ENCODE measurements around the gene GTF2IRD1.
A peak's percentile ranks its signal among the peaks of the same experiment; 100 is the strongest.
"Not testable (repeated sequence)": the region's sequence is repeated elsewhere in the genome, so short reads cannot be mapped to it uniquely, and the experiment has no call there.

The GTF2IRD1 gene

GRCh38 chr7:74512762-74513161, 59.1 kb downstream of the GTF2IRD1 start:
- DNase-seq (ENCODE audit: low read depth in 3 of 3): no peak

DNA sequence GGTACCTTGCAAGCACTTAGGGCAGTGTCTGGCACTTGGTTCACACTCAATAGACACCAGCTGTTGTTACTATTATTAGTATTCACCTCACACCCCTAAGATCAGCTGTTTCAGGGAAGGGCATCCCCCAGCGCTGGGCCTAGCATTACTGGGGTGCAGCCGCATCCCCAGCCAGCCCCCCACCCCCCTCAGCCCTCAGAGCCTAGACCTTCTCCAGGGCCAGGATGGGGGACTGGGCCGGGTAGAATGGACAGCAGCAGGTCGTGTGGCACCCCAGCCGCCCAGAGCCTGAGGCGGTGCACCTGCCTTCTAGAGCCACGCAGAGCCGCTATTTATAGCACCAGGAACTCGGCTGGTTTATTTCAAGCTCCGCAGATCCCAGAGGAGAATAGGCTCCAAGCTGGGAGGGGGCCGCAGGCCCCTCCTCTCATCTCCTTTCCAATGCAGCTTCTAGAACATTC, 60.5 kb downstream of the GTF2IRD1 start:
- no peak for DNase-seq (ENCODE audit: low read depth in 3 of 3)

GRCh38 chr7:74515276-74515675, 61.6 kb downstream of the GTF2IRD1 start:
- DNase-seq (ENCODE audit: low read depth in 3 of 3): no peak

- DNase-seq (ENCODE audit: low read depth in 3 of 3): no peak
These were observed 62.5 kb downstream of the GTF2IRD1 start for GRCh38 chr7:74516214-74516613.

GRCh38 chr7:74518041-74518440, 64.3 kb downstream of the GTF2IRD1 start:
- DNase-seq (ENCODE audit: low read depth in 3 of 3): no peak

DNA sequence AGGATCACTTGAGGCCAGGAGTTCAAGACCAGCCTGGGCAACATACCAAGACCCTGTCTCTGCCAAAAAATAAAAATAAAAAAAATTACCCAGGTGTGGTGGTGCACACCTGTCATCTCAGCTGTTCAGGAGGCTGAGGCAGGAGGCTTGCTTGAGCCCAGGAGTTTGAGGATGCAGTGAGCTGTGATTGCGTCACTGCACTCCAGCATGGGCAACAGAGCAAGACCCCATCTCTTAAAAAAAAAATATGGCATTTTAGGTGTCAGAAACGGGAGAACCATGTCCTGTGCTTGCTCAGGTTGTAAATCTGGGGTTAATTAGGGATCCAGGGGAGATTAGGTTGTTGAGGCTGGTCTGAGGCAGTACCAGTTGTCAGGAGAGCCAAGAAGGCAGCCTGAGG, 64.9 kb downstream of the GTF2IRD1 start:
- no peak for DNase-seq (ENCODE audit: low read depth in 3 of 3)

- DNase-seq (ENCODE audit: low read depth in 3 of 3): no peak
These were observed 65.7 kb downstream of the GTF2IRD1 start for GRCh38 chr7:74519395-74519794.

DNA sequence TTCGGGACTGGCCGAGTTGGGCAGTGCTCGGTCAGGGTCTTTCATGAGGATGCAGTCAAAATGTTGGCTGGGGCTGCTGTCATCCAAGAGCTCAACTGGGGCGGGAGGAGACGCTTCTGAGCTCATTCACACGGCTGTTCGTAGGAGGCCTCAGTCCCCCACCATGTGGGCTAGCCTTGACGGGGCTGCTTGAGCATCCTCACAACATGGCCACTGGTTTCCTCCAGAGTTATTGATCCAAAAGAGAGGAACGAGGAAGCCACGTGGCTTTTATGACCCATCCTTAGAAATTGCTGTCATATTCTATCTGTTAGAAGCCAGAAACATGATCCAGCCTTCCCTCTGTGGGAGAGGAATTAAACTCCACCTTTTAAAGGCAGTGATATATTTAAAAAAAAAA, 68.1 kb downstream of the GTF2IRD1 start:
- no peak for DNase-seq (ENCODE audit: low read depth in 3 of 3)

DNA sequence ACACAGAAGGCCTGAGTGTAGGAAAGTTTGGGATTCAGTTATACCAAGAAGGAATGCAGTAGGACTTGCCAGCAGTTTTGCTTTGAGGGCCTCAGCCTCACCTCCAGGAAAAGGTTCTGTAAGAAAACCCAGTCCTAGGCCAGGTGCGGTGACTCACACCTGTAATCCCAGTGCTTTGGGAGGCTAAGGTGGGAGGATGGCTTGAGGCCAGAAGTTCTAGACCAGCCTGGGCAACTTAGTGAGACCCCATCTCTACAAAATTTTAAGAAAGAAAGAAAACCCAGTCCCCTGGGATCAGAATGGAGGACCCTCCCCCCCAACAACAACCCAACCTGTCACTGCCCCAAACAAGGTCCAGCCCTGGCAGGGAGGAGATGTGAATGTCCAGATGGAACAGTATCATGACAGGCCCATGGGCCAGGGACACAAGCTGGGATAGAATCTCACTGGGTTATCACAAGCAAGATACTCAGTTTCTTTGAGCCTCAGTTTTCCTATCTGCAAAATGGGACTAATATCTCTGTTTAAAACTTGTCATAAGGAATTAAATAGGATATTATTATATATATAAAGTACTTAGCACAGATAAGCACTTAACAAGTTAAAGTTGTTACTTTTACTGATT, 68.7 kb downstream of the GTF2IRD1 start:
- DNase-seq (ENCODE audit: low read depth in 3 of 3): no peak

- no peak for DNase-seq (ENCODE audit: low read depth in 3 of 3)
These were observed 69.3 kb downstream of the GTF2IRD1 start for GRCh38 chr7:74523015-74523414.

- DNase-seq (ENCODE audit: low read depth in 3 of 3): no peak
These were observed 71.4 kb downstream of the GTF2IRD1 start for GRCh38 chr7:74525140-74525539.

- no peak for DNase-seq (ENCODE audit: low read depth in 3 of 3)
These were observed 72.2 kb downstream of the GTF2IRD1 start for GRCh38 chr7:74525881-74526280.

- DNase-seq (ENCODE audit: low read depth in 3 of 3): no peak
These were observed 73.1 kb downstream of the GTF2IRD1 start for GRCh38 chr7:74526780-74527179.

DNA sequence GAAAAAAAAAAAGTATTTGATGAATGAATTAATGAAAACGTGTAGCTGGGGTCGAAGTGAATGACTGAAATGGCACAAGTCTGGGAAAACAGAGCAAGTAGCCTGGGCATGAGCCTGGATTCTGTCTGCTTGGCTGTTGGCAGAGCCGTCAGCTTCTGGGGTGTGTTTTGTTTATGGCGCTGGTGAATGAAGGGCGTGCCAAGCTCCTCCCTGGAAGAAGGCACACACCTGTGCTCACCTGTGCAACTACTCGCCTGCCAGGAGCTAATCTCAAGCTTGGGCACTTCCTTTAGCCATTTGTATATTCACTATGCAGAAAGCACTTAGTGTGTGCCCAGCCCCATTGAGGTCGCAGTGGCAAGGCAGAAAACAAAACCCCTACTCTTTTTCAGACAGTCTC, 74.1 kb downstream of the GTF2IRD1 start:
- no peak for DNase-seq (ENCODE audit: low read depth in 3 of 3)

GRCh38 chr7:74528773-74529172, 75.1 kb downstream of the GTF2IRD1 start:
- not testable (repeated sequence) for DNase-seq (ENCODE audit: low read depth in 3 of 3)

GRCh38 chr7:74535951-74536356, 82.2 kb downstream of the GTF2IRD1 start:
- no peak for DNase-seq (ENCODE audit: low read depth in 3 of 3)

DNA sequence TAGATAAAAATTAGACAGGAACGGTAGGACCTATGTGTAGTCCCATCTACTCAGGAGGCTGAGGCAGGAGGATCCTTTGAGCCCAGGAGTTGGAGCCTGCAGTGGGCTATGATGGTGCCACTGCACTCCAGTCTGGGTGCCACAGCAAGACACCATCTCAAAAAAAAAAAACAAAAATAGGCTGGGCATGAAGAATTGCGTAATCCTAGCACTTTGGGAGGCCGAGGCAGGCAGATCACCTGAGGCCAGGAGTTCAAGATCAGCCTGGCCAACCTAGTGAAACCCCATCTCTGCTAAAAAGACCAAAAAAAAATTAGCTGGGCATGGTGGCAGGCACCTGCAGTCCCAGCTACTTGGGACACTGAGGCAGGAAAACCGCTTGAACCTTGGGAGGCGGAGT, 88.2 kb downstream of the GTF2IRD1 start:
- DNase-seq (ENCODE audit: low read depth in 3 of 3): not testable (repeated sequence)

GRCh38 chr7:74542558-74543117, 88.9 kb downstream of the GTF2IRD1 start:
- no peak for DNase-seq (ENCODE audit: low read depth in 3 of 3)

DNA sequence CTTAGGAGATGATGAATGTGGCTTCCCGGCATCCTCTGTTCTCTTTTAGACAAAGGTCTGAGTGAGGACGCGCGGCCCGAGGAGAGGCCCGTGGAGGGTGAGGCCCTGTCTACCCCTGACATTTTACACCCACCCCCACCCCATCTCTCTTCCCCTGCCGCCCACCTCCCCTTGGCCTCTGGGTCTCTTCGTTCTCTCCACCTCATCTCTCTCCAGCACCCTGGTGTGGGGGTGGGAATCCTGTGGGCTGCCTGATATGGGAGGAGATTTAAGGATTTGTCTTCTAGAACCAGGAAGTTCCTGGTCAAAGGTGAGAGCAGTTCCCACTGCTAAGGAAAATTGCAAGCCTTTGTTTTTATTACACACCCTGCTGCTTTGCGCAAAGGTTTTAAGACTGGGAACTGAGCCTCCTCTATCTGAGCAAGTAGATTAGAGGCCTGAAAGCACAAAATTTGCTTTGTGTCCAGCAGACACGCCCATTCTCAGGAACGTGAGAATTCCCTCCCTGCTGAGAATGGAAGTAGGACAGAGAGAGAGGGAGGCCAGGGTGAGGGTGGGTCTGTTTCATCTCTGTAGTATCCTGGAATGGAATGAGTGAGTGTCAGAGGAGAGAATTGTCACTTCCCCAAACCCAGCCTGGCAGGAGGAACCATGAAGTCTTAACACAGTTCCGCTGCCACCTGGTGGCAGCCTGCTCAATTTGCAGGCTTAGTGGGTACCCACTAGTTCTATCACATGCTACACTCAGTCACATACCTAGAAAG, 91.2 kb downstream of the GTF2IRD1 start:
- DNase-seq (ENCODE audit: low read depth in 3 of 3): peak in 1 of 3 donors; percentile 14

DNA sequence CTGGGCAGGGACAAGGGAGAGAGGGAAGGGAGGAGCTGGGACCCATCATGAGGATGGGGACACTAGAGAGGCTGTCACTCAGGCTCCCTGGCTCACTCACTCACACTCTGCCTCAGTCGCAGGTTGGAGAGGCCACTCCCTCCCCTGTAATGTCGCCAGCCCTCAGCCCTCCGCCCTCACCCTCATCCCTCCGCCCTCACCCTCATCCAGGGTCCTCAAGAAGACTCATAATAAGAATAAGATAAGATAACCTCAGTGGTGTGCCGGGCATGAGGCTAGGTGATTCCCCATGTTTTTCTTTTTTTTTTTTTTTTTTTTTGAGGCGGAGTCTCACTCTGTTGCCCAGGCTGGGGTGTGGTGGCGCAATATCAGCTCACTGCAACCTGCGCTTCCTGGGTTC, 92.2 kb downstream of the GTF2IRD1 start:
- no peak for DNase-seq (ENCODE audit: low read depth in 3 of 3)

- not testable (repeated sequence) for DNase-seq (ENCODE audit: low read depth in 3 of 3)
These were observed 99.9 kb downstream of the GTF2IRD1 start for GRCh38 chr7:74553596-74554012.

DNA sequence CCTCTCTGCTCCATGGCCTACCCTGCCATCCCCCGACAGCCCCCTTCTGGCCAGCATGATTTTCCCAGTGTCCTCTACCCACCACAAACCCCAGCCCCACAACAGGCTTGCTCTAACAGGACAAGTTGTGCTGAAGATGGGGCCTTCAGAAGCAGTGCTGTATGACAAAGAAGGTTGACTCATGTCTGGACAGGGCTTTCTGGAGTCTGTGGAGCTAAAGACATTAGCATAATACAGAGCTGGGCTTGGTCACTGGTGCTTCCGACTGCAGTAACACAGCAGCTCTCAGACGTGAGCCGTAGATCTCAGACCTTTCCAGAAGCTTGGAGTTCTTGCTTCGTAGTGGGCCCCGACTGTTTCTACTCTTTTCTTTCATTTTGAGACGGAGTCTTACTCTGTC, 100.5 kb downstream of the GTF2IRD1 start:
- no peak for DNase-seq (ENCODE audit: low read depth in 3 of 3)

DNA sequence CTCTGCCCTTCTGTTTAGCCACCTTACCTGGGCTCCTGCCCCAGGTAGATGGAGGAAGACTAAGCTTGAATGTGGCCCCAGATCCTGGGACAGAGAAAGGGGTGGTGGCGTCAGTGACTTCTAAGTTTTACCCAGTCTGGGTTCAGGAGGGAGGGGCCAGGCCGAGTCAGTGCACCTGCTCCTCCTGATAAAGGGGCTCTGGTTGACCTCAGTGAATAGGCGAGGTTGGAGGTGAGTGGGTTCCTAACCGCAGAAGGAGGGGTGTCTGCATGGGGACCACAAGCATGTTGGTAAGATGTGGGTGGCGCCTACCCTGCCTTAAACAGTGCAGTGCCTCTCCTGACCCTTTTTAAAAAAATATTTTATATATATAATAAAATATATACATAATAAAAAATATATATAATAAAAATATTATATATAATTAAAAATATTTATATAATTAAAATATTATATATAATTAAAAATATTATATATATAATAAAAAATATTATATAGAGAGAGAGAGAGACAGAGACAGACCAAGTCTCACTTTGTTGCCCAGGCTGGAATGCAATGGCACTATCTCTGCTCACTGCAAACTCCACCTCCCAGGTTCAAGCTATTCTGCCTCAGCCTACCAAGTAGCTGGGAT, 106.5 kb downstream of the GTF2IRD1 start:
- DNase-seq (ENCODE audit: low read depth in 3 of 3): no peak
